ENCODE data around the gene NEURL3.

DNA sequence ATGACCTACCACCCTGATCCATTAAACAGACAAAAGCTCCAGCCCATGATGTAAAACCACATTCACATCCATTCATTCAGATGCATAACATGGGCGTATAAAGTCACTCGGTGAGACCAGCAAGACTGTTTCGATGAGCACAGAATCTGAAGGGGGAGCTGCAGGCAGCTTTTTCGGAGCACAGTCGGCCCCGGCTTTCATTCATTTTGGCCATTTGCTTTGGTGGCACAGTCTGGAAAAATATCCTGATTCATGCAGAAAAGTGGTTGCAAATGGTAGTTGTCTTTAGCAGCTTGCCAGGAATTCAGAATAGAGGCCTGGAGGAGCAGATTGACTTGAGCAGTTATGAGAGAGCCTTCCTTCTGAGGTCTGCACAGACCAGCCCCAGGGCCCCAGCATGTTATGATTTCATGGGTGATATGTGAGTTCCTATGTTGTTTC lies 42.6 kb upstream of the NEURL3 start:
- TF ChIP-seq, protein P1, sequence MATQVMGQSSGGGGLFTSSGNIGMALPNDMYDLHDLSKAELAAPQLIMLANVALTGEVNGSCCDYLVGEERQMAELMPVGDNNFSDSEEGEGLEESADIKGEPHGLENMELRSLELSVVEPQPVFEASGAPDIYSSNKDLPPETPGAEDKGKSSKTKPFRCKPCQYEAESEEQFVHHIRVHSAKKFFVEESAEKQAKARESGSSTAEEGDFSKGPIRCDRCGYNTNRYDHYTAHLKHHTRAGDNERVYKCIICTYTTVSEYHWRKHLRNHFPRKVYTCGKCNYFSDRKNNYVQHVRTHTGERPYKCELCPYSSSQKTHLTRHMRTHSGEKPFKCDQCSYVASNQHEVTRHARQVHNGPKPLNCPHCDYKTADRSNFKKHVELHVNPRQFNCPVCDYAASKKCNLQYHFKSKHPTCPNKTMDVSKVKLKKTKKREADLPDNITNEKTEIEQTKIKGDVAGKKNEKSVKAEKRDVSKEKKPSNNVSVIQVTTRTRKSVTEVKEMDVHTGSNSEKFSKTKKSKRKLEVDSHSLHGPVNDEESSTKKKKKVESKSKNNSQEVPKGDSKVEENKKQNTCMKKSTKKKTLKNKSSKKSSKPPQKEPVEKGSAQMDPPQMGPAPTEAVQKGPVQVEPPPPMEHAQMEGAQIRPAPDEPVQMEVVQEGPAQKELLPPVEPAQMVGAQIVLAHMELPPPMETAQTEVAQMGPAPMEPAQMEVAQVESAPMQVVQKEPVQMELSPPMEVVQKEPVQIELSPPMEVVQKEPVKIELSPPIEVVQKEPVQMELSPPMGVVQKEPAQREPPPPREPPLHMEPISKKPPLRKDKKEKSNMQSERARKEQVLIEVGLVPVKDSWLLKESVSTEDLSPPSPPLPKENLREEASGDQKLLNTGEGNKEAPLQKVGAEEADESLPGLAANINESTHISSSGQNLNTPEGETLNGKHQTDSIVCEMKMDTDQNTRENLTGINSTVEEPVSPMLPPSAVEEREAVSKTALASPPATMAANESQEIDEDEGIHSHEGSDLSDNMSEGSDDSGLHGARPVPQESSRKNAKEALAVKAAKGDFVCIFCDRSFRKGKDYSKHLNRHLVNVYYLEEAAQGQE (IDR thresholded peaks at IDR 0.05; ENCODE audit: insufficient read depth in 1 of 2, low read depth in 2 of 2, low read length in 2 of 2): no peak
- TF ChIP-seq POLR2AphosphoS5 (IDR thresholded peaks at IDR 0.05; ENCODE audit: low read depth, low read length): no peak

Data from PFSK-1 (cell line).